DOHH2 (cell line): ENCODE measurements around the gene PGAP1.

Experiments
- CTCF ChIP-seq: fragments of 200-600 bp; sonication (generic); IDR thresholded peaks from one replicate; pipeline ENCODE4 v1.5.1; 2014; ENCODE audit warnings: antibody characterized with exemption, mild to moderate bottlenecking, low read depth, low read length; ENCODE audit not compliant: poor library complexity, severe bottlenecking
- EZH2phosphoT487 ChIP-seq: fragments of 200-600 bp; sonication (generic); IDR thresholded peaks from 2 replicates; pipeline ENCODE4 v1.6.1; 2017; ENCODE audit warnings: borderline replicate concordance, mild to moderate bottlenecking, antibody characterized with exemption, low read length, moderate library complexity, mixed read lengths

DNA sequence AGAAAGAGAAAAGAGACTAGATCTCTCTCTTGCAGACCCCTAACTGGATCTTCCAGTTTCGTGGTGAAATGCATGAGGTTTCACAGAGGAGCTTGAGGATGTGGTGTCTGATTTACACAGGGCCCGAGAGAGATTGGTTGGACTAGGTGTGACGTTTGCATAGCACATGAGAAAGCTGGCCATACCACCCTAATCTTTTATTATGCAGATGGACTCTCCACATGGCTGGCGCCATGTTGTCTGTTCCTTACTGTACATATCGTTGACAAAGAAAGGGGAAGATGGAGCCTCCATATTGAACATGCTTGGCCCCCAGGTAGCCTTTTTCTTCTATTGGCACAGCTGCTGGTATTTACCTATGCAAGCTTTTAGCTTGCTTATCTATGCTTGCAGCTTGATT, 27.5 kb upstream of the PGAP1 start:
- TF ChIP-seq CTCF: no peak
- no peak for TF ChIP-seq EZH2phosphoT487
